Measurements from ENCODE around the gene GLYAT.

Gene GLYAT

GRCh38 chr11:58676563-58677135 lies 55.1 kb downstream of the GLYAT start:
- Histone ChIP-seq H3K27ac (replicated peaks) (no peak overlapping the region), H3K27me3 (ENCODE audit: insufficient read depth, poor library complexity, severe bottlenecking) (no peaks in the 10 kb centered on the region), H3K4me3 (replicated peaks; ENCODE audit: insufficient read depth, low read length) (no peak overlapping the region)
- TF ChIP-seq REST (IDR thresholded peaks at IDR 0.05; ENCODE audit: insufficient replicate concordance, low read depth) (no peak), GABPA (IDR thresholded peaks at IDR 0.05; ENCODE audit: low read depth) (no peak), POLR2AphosphoS5 (IDR thresholded peaks at IDR 0.05; ENCODE audit: low read depth) (no peak), CTCF (IDR thresholded peaks at IDR 0.05; ENCODE audit: insufficient read depth, low read length) (no peak), SPI1 (IDR thresholded peaks at IDR 0.05; ENCODE audit: borderline replicate concordance, low read depth) (no peak)
- DNase-seq (ENCODE audit: low read depth in 1 of 2, low spot score in 1 of 2), result no peak

- no peaks in the 10 kb centered on the region for H3K27me3 ChIP-seq (ENCODE audit: insufficient read depth, poor library complexity, severe bottlenecking)
- TF ChIP-seq CTCF (IDR thresholded peaks at IDR 0.05; ENCODE audit: insufficient read depth, low read length) (peak; percentile 92), SPI1 (IDR thresholded peaks at IDR 0.05; ENCODE audit: borderline replicate concordance, low read depth) (no peak)
- H3K27ac ChIP-seq (replicated peaks), result no peak overlapping the region
- no peak overlapping the region for H3K4me3 ChIP-seq (replicated peaks; ENCODE audit: insufficient read depth, low read length)
- peak; percentile 16 to 67 for DNase-seq (ENCODE audit: low read depth in 1 of 2, low spot score in 1 of 2)
Measured at GRCh38 chr11:58675334-58676155, 56.2 kb downstream of the GLYAT start.

- H3K4me3 ChIP-seq (replicated peaks; ENCODE audit: insufficient read depth, low read length), result no peak overlapping the region
- no peak for DNase-seq (ENCODE audit: low read depth in 1 of 2, low spot score in 1 of 2)
- TF ChIP-seq CTCF (IDR thresholded peaks at IDR 0.05; ENCODE audit: insufficient read depth, low read length) (no peak), REST (IDR thresholded peaks at IDR 0.05; ENCODE audit: insufficient replicate concordance, low read depth) (no peak), POLR2AphosphoS5 (IDR thresholded peaks at IDR 0.05; ENCODE audit: low read depth) (no peak), GABPA (IDR thresholded peaks at IDR 0.05; ENCODE audit: low read depth) (no peak), SPI1 (IDR thresholded peaks at IDR 0.05; ENCODE audit: borderline replicate concordance, low read depth) (no peak)
- H3K27me3 ChIP-seq (ENCODE audit: insufficient read depth, poor library complexity, severe bottlenecking), result no peaks in the 10 kb centered on the region
- no peak overlapping the region for H3K27ac ChIP-seq (replicated peaks)
Measured at GRCh38 chr11:58674609-58675008, 57.1 kb downstream of the GLYAT start.
